Esophagus squamous epithelium (tissue), 5 donors: ENCODE measurements around the gene SPTSSA. TPM values are rescaled to one million over a fixed set of nuclear protein-coding genes. Genes with fewer than 3 reads are reported as not detected.

Source experiments
- DNase-seq: peaks from one replicate; lab custom pipeline; 2025; lab: John Stamatoyannopoulos, UW
- H3K27ac ChIP-seq, 4 donors: fragments of 200-600 bp; sonication (generic); one replicate each; pipeline ENCODE4 v1.5.1; 2016 to 2019; ENCODE audit warnings: mild to moderate bottlenecking in 1 of 4
- H3K27me3 ChIP-seq, 4 donors: fragments of 200-600 bp; sonication (generic); 1 replicate in 3 of 4; 2 replicates in 1 of 4; pipeline versions ENCODE4 v1.5.1 to v1.6.0; 2017 to 2021; ENCODE audit warnings: antibody characterized with exemption in 1 of 4
- H3K36me3 ChIP-seq, 3 donors: fragments of 200-600 bp; sonication (generic); one replicate each; pipeline ENCODE4 v1.5.1; 2016 to 2019
- H3K4me1 ChIP-seq, 3 donors: fragments of 200-600 bp; sonication (generic); one replicate each; pipeline ENCODE4 v1.5.1; 2017 to 2019
- H3K4me3 ChIP-seq, 4 donors: fragments of 200-600 bp; sonication (generic); 1 replicate in 3 of 4; 2 replicates in 1 of 4; pipeline ENCODE4 v1.5.1; 2016 to 2019; ENCODE audit warnings: mild to moderate bottlenecking in 2 of 4, moderate library complexity in 1 of 4
- H3K9me3 ChIP-seq, 3 donors: fragments of 200-600 bp; sonication (generic); one replicate each; pipeline ENCODE4 v1.5.1; 2016 to 2019
- CTCF ChIP-seq, 6 experiments: fragments of 450-650 bp in 4 of 6; fragments of 200-600 bp in 2 of 6; sonication (generic) in 2 of 6; IDR thresholded peaks; one replicate each; pipeline ENCODE4 v1.5.1; 2016 to 2019; ENCODE audit warnings: antibody characterized with exemption in 6 of 6, mild to moderate bottlenecking in 4 of 6, moderate library complexity in 4 of 6
- POLR2A ChIP-seq, 4 donors: fragments of 450-650 bp; IDR thresholded peaks; one replicate each; pipeline ENCODE4 v1.6.1; 2017; ENCODE audit warnings: antibody characterized with exemption in 4 of 4, mild to moderate bottlenecking in 4 of 4, moderate library complexity in 3 of 4
- WGBS, 2 donors: methylation state at CpG; one replicate each; pipeline ENCODE4 v1.1.5; 2018; 5-methylcytosine and 5-hydroxymethylcytosine counted together
- intact Hi-C: fragments of 100-400 bp; cut with DNase I; formaldehyde crosslinking; loops from one replicate; pipeline ENCODE4 v1.15.0; 2022
- total RNA-seq, 4 donors: library from RNA; depleted of rRNA; stranded (reverse); fragments of >200 nt; gene quantifications; one replicate each; pipeline ENCODE4 v1.1.0, GENCODE V29; 2016
- donor health status: DM: yes; HTN: yes; CAD: no.

The SPTSSA gene
- total RNA-seq, 4 donors from 2014 or later: 9.4 to 35.0 (median 17.3) TPM

DNA sequence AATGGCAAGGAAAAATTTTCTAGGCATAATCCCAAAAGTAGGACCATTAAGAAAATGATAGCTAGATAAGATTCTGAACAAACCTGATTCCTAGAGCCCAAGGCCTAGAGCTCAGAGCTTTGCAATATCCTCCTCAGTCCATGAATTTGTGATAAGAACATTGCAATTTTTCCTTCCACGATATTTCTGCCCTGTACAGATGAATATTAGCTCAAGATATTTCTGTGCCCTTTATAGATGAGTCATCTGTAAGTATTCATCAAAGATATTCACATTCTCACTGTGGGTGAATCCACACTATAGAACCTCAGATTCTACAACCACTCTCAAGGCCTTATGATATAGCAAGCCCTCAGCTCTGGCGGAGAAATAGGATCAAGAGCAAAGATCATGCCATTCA lies 40.0 kb upstream of the SPTSSA start:
- DNase-seq: no peak
- Histone ChIP-seq H3K9me3 (no peaks in the 10 kb centered on the region), H3K4me3 (no peak overlapping the region), H3K27ac (no peak overlapping the region), H3K36me3 (no peaks in the 10 kb centered on the region), H3K4me1 (peaks cover 10 to 20% (median 11%) of the 10 kb centered on the region in 3 donors), H3K27me3 (no peaks in the 10 kb centered on the region)
- WGBS, 2 donors: 70 to 71% methylated on average over 1 to 2 of the region's 2 CpGs
- intact Hi-C loops: loop anchor here (10.0 kb wide), 1 partner anchor 167 kb away; no protein-coding TSS in a partner anchor
- TF ChIP-seq POLR2A (IDR thresholded peaks at IDR 0.05): no peak
- no peak for TF ChIP-seq CTCF (IDR thresholded peaks at IDR 0.05)

- intact Hi-C loops: loop anchor here (10.0 kb wide), 1 partner anchor 166 kb away; no protein-coding TSS in a partner anchor
- no peaks in the 10 kb centered on the region for H3K9me3 ChIP-seq
- no peaks in the 10 kb centered on the region for H3K36me3 ChIP-seq
- DNase-seq: no peak
- H3K4me3 ChIP-seq: no peak overlapping the region
- 85 to 93% methylated on average over 4 to 5 of the region's 5 CpGs for WGBS, 2 donors
- H3K27ac ChIP-seq: no peak overlapping the region
- H3K27me3 ChIP-seq: no peaks in the 10 kb centered on the region
- peaks cover 18 to 29% (median 18%) of the 10 kb centered on the region in 3 donors for H3K4me1 ChIP-seq
- no peak for TF ChIP-seq POLR2A (IDR thresholded peaks at IDR 0.05)
- no peak for TF ChIP-seq CTCF (IDR thresholded peaks at IDR 0.05)
Observed at GRCh38 chr14:34501004-34501580, 39.1 kb upstream of the SPTSSA start.

DNA sequence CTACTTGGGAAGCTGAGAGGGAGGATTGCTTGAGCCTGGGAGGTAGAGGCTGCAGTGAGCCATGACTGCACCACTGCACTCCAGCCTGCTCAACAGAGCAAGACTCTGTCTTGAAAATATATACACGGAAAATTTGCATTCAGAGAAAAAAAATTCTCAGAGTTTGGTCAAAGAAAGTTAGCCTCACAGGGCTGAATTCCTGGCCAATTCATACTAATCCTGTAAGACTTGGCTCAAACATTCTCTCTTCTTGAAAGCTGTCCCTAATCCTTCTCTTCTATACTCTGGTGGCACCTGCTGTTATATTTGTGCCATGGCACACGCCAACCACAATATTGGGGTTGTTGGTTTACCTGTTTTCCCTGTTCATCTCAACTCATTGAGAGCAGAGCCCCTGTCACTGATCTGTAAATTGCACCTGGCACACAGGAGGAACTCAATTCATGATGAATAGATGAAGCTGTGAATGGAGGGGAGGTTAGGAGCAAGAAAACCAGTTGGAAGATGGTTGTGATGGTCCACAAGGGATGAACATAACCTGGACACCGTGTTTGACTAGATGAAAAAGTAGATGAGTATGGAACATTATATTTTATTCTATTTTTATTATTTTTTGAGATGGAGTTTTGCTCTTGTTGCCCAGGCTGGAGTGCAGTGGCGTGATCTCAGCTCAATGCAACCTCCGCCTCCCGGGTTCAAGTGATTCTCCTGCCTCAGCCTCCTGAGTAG lies 36.8 kb upstream of the SPTSSA start:
- Histone ChIP-seq H3K4me3 (no peak overlapping the region), H3K4me1 (peaks cover 19 to 36% (median 23%) of the 10 kb centered on the region in 3 donors), H3K9me3 (no peaks in the 10 kb centered on the region), H3K27me3 (no peaks in the 10 kb centered on the region), H3K27ac (peak overlapping the region in 2 of 4 donors; percentile 83 to 94), H3K36me3 (no peaks in the 10 kb centered on the region)
- DNase-seq: no peak
- 74 to 78% methylated on average over 6 of the region's 6 CpGs for WGBS, 2 donors
- intact Hi-C loops: no loop called here
- TF ChIP-seq POLR2A (IDR thresholded peaks at IDR 0.05) (no peak), CTCF (IDR thresholded peaks at IDR 0.05) (peak in 5 of 6 experiments; percentile 36 to 93 (median 78))

GRCh38 chr14:34496679-34497513 lies 34.9 kb upstream of the SPTSSA start:
- WGBS, 2 donors: 10 to 22% methylated on average over 6 to 14 of the region's 14 CpGs
- peak; percentile 7 for DNase-seq
- TF ChIP-seq CTCF (IDR thresholded peaks at IDR 0.05) (peak in 1 of 6 experiments; percentile 25), POLR2A (IDR thresholded peaks at IDR 0.05) (peak in 3 of 4 donors; percentile 23 to 45 (median 37))
- Histone ChIP-seq H3K36me3 (no peaks in the 10 kb centered on the region), H3K4me1 (peaks cover 20 to 37% (median 23%) of the 10 kb centered on the region in 3 donors), H3K4me3 (peak overlapping the region in 1 of 4 donors; percentile 40), H3K27ac (peak overlapping the region; percentile 83 to 94 (median 92)), H3K27me3 (no peaks in the 10 kb centered on the region), H3K9me3 (no peaks in the 10 kb centered on the region)
- intact Hi-C loops: no loop called here
